Fibroblast of skin of abdomen (primary cell): ENCODE measurements around the gene INPP4B.
"Not testable (repeated sequence)": the region's sequence is repeated elsewhere in the genome, so short reads cannot be mapped to it uniquely, and the experiment has no call there.

Source experiments
- DNase-seq: peaks from one replicate; pipeline ENCODE4 v3.0.0-alpha.2; 2013

The INPP4B gene

GRCh38 chr4:142539796-142540482 is 306.2 kb downstream of the INPP4B start:
- no peak for DNase-seq

GRCh38 chr4:142535009-142535408 is 311.1 kb downstream of the INPP4B start:
- peak; percentile 17 for DNase-seq

- DNase-seq: no peak
Measured at GRCh38 chr4:142532054-142532453, 314.0 kb downstream of the INPP4B start.

- no peak for DNase-seq
Measured at GRCh38 chr4:142530728-142531127, 315.4 kb downstream of the INPP4B start.

GRCh38 chr4:142528433-142528832 is 317.7 kb downstream of the INPP4B start:
- DNase-seq: no peak

- no peak for DNase-seq
Measured at GRCh38 chr4:142523111-142523510, 323.0 kb downstream of the INPP4B start.

GRCh38 chr4:142519342-142519741 is 326.8 kb downstream of the INPP4B start:
- DNase-seq: peak; percentile 12

- DNase-seq: peak; percentile 87
Measured at GRCh38 chr4:142516686-142517526, 329.2 kb downstream of the INPP4B start.

- no peak for DNase-seq
Measured at GRCh38 chr4:142512161-142512560, 333.9 kb downstream of the INPP4B start.

GRCh38 chr4:142509881-142510280 is 336.2 kb downstream of the INPP4B start:
- DNase-seq: no peak

GRCh38 chr4:142509381-142509780 is 336.7 kb downstream of the INPP4B start:
- not testable (repeated sequence) for DNase-seq

GRCh38 chr4:142500966-142501365 is 345.1 kb downstream of the INPP4B start:
- no peak for DNase-seq

GRCh38 chr4:142497606-142498005 is 348.5 kb downstream of the INPP4B start:
- DNase-seq: peak; percentile 9

- DNase-seq: peak; percentile 40
Measured at GRCh38 chr4:142493255-142494110, 352.6 kb downstream of the INPP4B start.

GRCh38 chr4:142485452-142485851 is 360.6 kb downstream of the INPP4B start:
- no peak for DNase-seq

- DNase-seq: peak; percentile 62
Measured at GRCh38 chr4:142480244-142480643, 365.9 kb downstream of the INPP4B start.

GRCh38 chr4:142475663-142476062 is 370.4 kb downstream of the INPP4B start:
- DNase-seq: no peak

- no peak for DNase-seq
Measured at GRCh38 chr4:142474398-142475087, 371.6 kb downstream of the INPP4B start.

GRCh38 chr4:142473960-142474338 is 372.2 kb downstream of the INPP4B start:
- DNase-seq: no peak

GRCh38 chr4:142473218-142473959 is 372.7 kb downstream of the INPP4B start:
- DNase-seq: no peak

GRCh38 chr4:142467088-142467487 is 379.0 kb downstream of the INPP4B start:
- no peak for DNase-seq

- no peak for DNase-seq
Measured at GRCh38 chr4:142465526-142465925, 380.6 kb downstream of the INPP4B start.
